Uterus (tissue), 4 donors: ENCODE results near the gene NLGN1. TPM values are rescaled to one million over a fixed set of nuclear protein-coding genes. Genes with fewer than 3 reads are reported as not detected.

ENCODE experiments used
- DNase-seq, 2 donors: peaks; one replicate each; pipeline ENCODE4 v3.0.0-alpha.2; 2019 to 2020
- H3K27ac ChIP-seq, 2 donors: fragments of 200-600 bp; sonication (generic); 1 replicate in 1 of 2; 2 replicates in 1 of 2; pipeline ENCODE4 v1.5.1; 2016 to 2018
- H3K27me3 ChIP-seq, 2 donors: fragments of 200-600 bp; sonication (generic); one replicate each; pipeline ENCODE4 v1.5.1; 2018 to 2019; ENCODE audit warnings: control low read depth in 1 of 2
- H3K36me3 ChIP-seq, 2 donors: fragments of 200-600 bp; sonication (generic); one replicate each; pipeline ENCODE4 v1.5.1; 2019; ENCODE audit warnings: control low read depth in 1 of 2
- H3K4me1 ChIP-seq, 2 donors: fragments of 200-600 bp; sonication (generic); one replicate each; pipeline ENCODE4 v1.5.1; 2018 to 2019; ENCODE audit warnings: control low read depth in 1 of 2
- H3K4me3 ChIP-seq, 2 donors: fragments of 200-600 bp; sonication (generic); 1 replicate in 1 of 2; 2 replicates in 1 of 2; pipeline ENCODE4 v1.5.1; 2018 to 2019; ENCODE audit warnings: mild to moderate bottlenecking in 1 of 2
- H3K9me3 ChIP-seq, 2 donors: fragments of 200-600 bp; sonication (generic); one replicate each; pipeline ENCODE4 v1.5.1; 2019; ENCODE audit warnings: control low read depth in 1 of 2
- CTCF ChIP-seq, 4 experiments: fragments of 200-600 bp in 2 of 4; fragments of 450-650 bp in 2 of 4; sonication (generic) in 2 of 4; IDR thresholded peaks; one replicate each; pipeline ENCODE4 v1.5.1; 2016 to 2019; ENCODE audit warnings: antibody characterized with exemption in 4 of 4, mild to moderate bottlenecking in 2 of 4, moderate library complexity in 1 of 4
- POLR2A ChIP-seq, 2 donors: fragments of 450-650 bp; IDR thresholded peaks; one replicate each; pipeline ENCODE4 v1.6.1; 2016; ENCODE audit warnings: antibody characterized with exemption in 2 of 2, mild to moderate bottlenecking in 1 of 2, moderate library complexity in 1 of 2
- intact Hi-C: fragments of 100-400 bp; cut with DNase I; formaldehyde crosslinking; loops from one replicate; pipeline ENCODE4 v1.15.1; 2023; ENCODE audit warnings: low total_unique reads
- total RNA-seq, 4 donors: library from RNA; depleted of rRNA in 3 of 4; stranded (reverse); fragments of >200 nt in 3 of 4; gene quantifications; one replicate each; pipeline versions ENCODE4 v1.1.0 to v1.2.4, GENCODE V29; 2014 to 2023
- donor health status: DM: yes; HTN: yes; CAD: no.

The NLGN1 gene
- total RNA-seq, 4 donors from 2014 or later, result 3.6 to 44.8 (median 9.8) TPM

DNA sequence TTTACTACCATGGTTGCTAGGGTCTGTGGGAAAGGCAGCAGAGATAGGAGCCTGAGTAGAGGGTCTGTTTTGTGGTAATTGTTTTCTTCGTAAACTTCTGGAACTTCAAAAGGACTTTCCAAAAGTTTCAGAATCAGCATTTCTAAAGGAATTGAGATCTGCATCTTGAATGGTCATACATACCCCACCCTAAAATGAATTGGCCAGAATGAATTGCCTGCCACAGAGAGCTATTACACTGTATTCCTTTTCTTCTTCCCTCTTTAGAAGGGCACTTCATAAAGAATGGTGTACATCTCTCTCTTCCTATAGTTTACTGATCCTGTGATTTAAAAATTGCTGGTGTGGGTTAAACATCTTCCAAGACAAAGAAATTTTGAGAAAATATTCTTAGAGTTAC lies 525.7 kb downstream of the NLGN1 start:
- H3K4me3 ChIP-seq, result no peak overlapping the region
- no peaks in the 10 kb centered on the region for H3K27me3 ChIP-seq
- H3K9me3 ChIP-seq, result no peaks in the 10 kb centered on the region
- no peaks in the 10 kb centered on the region for H3K4me1 ChIP-seq
- TF ChIP-seq POLR2A (IDR thresholded peaks at IDR 0.05) (no peak), CTCF (IDR thresholded peaks at IDR 0.05) (no peak)
- H3K36me3 ChIP-seq, result no peaks in the 10 kb centered on the region
- no peak overlapping the region for H3K27ac ChIP-seq
- DNase-seq, result no peak
- intact Hi-C loops, result no loop called here

DNA sequence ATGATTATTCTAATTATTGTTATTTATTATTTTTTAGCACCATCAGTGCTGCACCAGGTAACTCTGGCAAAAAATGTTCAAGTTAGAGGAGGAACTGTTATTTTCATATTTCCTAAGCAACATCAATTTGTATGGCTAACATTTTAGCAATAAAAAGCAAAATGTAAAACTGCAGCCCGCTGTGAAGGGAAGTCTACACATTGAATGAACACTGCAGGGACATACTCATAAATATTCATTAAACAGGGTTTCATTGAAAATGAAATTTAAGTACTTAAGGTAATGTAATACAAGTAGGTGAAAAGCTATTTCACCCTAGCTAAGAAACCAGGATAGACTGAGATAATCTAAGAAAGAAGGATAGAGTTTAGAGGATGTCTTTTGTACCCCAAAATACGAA lies 532.7 kb downstream of the NLGN1 start:
- no peak for DNase-seq
- Histone ChIP-seq H3K4me3 (no peak overlapping the region), H3K4me1 (no peaks in the 10 kb centered on the region), H3K27me3 (no peaks in the 10 kb centered on the region), H3K27ac (no peak overlapping the region), H3K36me3 (no peaks in the 10 kb centered on the region), H3K9me3 (no peaks in the 10 kb centered on the region)
- intact Hi-C loops, result no loop called here
- no peak for TF ChIP-seq CTCF (IDR thresholded peaks at IDR 0.05)
- no peak for TF ChIP-seq POLR2A (IDR thresholded peaks at IDR 0.05)

GRCh38 chr3:173932624-173933023 lies 535.1 kb downstream of the NLGN1 start:
- H3K4me1 ChIP-seq, result no peaks in the 10 kb centered on the region
- DNase-seq, result no peak
- intact Hi-C loops, result no loop called here
- H3K27ac ChIP-seq, result no peak overlapping the region
- no peak overlapping the region for H3K4me3 ChIP-seq
- H3K27me3 ChIP-seq, result no peaks in the 10 kb centered on the region
- no peaks in the 10 kb centered on the region for H3K36me3 ChIP-seq
- no peaks in the 10 kb centered on the region for H3K9me3 ChIP-seq
- TF ChIP-seq POLR2A (IDR thresholded peaks at IDR 0.05) (no peak), CTCF (IDR thresholded peaks at IDR 0.05) (no peak)

DNA sequence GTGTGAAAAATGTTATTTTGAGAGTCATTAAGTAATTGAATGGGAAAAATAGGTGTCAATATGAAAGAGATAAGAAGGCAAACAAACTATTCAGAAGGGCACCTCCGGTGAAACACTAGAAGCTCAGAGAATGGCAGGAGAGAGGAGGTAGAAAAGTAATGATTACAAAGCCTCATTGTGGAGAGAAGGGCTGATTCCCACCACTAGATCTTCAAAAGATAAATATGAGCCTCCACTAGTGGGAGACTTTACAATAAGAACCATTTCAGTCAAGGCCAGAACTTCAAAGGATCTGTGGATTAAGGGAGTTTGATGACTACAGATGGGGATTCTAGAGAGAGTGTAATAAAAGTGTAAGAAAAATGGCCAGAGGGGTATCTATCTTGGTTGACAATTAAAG lies 535.6 kb downstream of the NLGN1 start:
- no peak overlapping the region for H3K27ac ChIP-seq

DNA sequence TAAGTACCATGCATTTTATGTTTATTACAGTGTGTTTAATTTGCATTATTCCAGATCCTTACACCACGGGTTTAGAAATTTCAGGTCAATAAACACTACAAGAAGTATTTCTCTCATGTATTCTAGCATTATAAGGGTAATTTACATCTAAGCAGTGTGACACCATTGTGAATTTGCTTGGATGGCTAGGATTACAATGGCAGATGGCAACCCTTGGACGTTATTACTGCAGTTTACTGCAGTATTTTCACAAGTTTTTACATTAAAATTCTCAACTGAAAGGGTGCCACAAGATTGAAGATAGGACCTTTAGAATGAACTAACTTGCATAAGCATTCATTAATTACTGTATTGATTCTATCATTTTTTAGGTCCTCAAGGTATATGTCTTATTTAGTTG lies 538.8 kb downstream of the NLGN1 start:
- no peak for TF ChIP-seq POLR2A (IDR thresholded peaks at IDR 0.05)
- TF ChIP-seq CTCF (IDR thresholded peaks at IDR 0.05), result no peak
- no peaks in the 10 kb centered on the region for H3K36me3 ChIP-seq
- no peaks in the 10 kb centered on the region for H3K27me3 ChIP-seq
- intact Hi-C loops, result no loop called here
- DNase-seq, result no peak
- H3K4me1 ChIP-seq, result no peaks in the 10 kb centered on the region
- H3K4me3 ChIP-seq, result no peak overlapping the region
- H3K9me3 ChIP-seq, result no peaks in the 10 kb centered on the region
- no peak overlapping the region for H3K27ac ChIP-seq

More for the DNA sequence above, 535.6 kb downstream of the NLGN1 start:
- Histone ChIP-seq H3K27me3 (no peaks in the 10 kb centered on the region), H3K36me3 (no peaks in the 10 kb centered on the region), H3K9me3 (no peaks in the 10 kb centered on the region), H3K4me1 (no peaks in the 10 kb centered on the region), H3K4me3 (no peak overlapping the region)
- intact Hi-C loops, result no loop called here
- no peak for TF ChIP-seq POLR2A (IDR thresholded peaks at IDR 0.05)
- TF ChIP-seq CTCF (IDR thresholded peaks at IDR 0.05), result no peak
- no peak for DNase-seq
